ENCODE data around the gene DLGAP1.

GRCh38 chr18:3466045-3466444 is 989.1 kb downstream of the DLGAP1 start:
- no peak for TF ChIP-seq SUZ12 (IDR thresholded peaks at IDR 0.05; ENCODE audit: extremely low read depth, insufficient read depth, insufficient read length)
- no peak for TF ChIP-seq YY1 (IDR thresholded peaks at IDR 0.05; ENCODE audit: insufficient read depth, insufficient read length)
